ENCODE results near the gene INPP4B. TPM values are rescaled to one million over a fixed set of nuclear protein-coding genes. Genes with fewer than 3 reads are reported as not detected.

INPP4B gene
- total and polyA plus RNA-seq, 7 donors: 1.5 to 16.8 (median 9.5) TPM

- 45 to 54% (median 53%) methylated on average over 4 of the region's 4 CpGs for WGBS, 3 donors
- peaks cover 34% of the 10 kb centered on the region for H3K4me1 ChIP-seq
These were observed 494.1 kb downstream of the INPP4B start for GRCh38 chr4:142351958-142352357.

GRCh38 chr4:142350871-142351270 lies 495.2 kb downstream of the INPP4B start:
- Histone ChIP-seq H3K4me3 (no peak overlapping the region), H3K27me3 (ENCODE audit: insufficient read depth in 3 of 3, low read length in 2 of 3) (no peaks in the 10 kb centered on the region), H3K4me1 (peaks cover 34% of the 10 kb centered on the region), H3K36me3 (ENCODE audit: insufficient read depth in 1 of 2, low read depth in 1 of 2) (no peaks in the 10 kb centered on the region), H3K27ac (peak overlapping the region; percentile 23), H3K9me3 (no peaks in the 10 kb centered on the region)
- no peak for TF ChIP-seq CTCF (IDR thresholded peaks at IDR 0.05)
- DNase-seq (no peak), ATAC-seq (peak; percentile 60 to 83 (median 71))
- intact Hi-C loops (cut with DNase I): loop anchor here in 1 of 2 donors (5.0 to 10.0 kb wide), 2 partner anchors 56 to 364 kb away; no protein-coding TSS in a partner anchor

More at GRCh38 chr4:142351958-142352357, 494.1 kb downstream of the INPP4B start:
- DNase-seq (no peak), ATAC-seq (no peak)
- intact Hi-C loops (cut with DNase I): loop anchor here in 1 of 2 donors (2.0 to 10.0 kb wide), 3 partner anchors 55 to 493 kb away; no protein-coding TSS in a partner anchor
- no peak for TF ChIP-seq CTCF (IDR thresholded peaks at IDR 0.05)
- peak overlapping the region; percentile 23 for H3K4me3 ChIP-seq
- H3K27ac ChIP-seq: peak overlapping the region; percentile 23
- no peaks in the 10 kb centered on the region for H3K27me3 ChIP-seq (ENCODE audit: insufficient read depth in 3 of 3, low read length in 2 of 3)
- H3K9me3 ChIP-seq: no peaks in the 10 kb centered on the region
- no peaks in the 10 kb centered on the region for H3K36me3 ChIP-seq (ENCODE audit: insufficient read depth in 1 of 2, low read depth in 1 of 2)

- Histone ChIP-seq H3K36me3 (ENCODE audit: insufficient read depth in 1 of 2, low read depth in 1 of 2) (no peaks in the 10 kb centered on the region), H3K4me3 (no peak overlapping the region), H3K27me3 (ENCODE audit: insufficient read depth in 3 of 3, low read length in 2 of 3) (no peaks in the 10 kb centered on the region), H3K9me3 (no peaks in the 10 kb centered on the region), H3K4me1 (peaks cover 28% of the 10 kb centered on the region), H3K27ac (no peak overlapping the region)
- TF ChIP-seq CTCF (IDR thresholded peaks at IDR 0.05): no peak
- DNase-seq: no peak
- no peak for ATAC-seq
- intact Hi-C loops (cut with DNase I): no loop called here
- 43 to 62% (median 59%) methylated on average over 1 of the region's 1 CpG for WGBS, 3 donors
These were observed 497.5 kb downstream of the INPP4B start for GRCh38 chr4:142348613-142349021.

GRCh38 chr4:142347241-142347640 lies 498.9 kb downstream of the INPP4B start:
- intact Hi-C loops (cut with DNase I): no loop called here
- TF ChIP-seq CTCF (IDR thresholded peaks at IDR 0.05): no peak
- H3K4me3 ChIP-seq: no peak overlapping the region
- no peaks in the 10 kb centered on the region for H3K9me3 ChIP-seq
- DNase-seq (no peak), ATAC-seq (no peak)
- no peaks in the 10 kb centered on the region for H3K27me3 ChIP-seq (ENCODE audit: insufficient read depth in 3 of 3, low read length in 2 of 3)
- no peak overlapping the region for H3K27ac ChIP-seq
- peaks cover 17% of the 10 kb centered on the region for H3K4me1 ChIP-seq
- H3K36me3 ChIP-seq (ENCODE audit: insufficient read depth in 1 of 2, low read depth in 1 of 2): no peaks in the 10 kb centered on the region

GRCh38 chr4:142345924-142346323 lies 500.2 kb downstream of the INPP4B start:
- H3K4me3 ChIP-seq: no peak overlapping the region
- 55 to 72% (median 67%) methylated on average over 2 of the region's 2 CpGs for WGBS, 3 donors
- ATAC-seq (no peak), DNase-seq (no peak)
- intact Hi-C loops (cut with DNase I): no loop called here
- H3K9me3 ChIP-seq: no peaks in the 10 kb centered on the region
- H3K27ac ChIP-seq: no peak overlapping the region
- H3K27me3 ChIP-seq (ENCODE audit: insufficient read depth in 3 of 3, low read length in 2 of 3): no peaks in the 10 kb centered on the region
- H3K36me3 ChIP-seq (ENCODE audit: insufficient read depth in 1 of 2, low read depth in 1 of 2): no peaks in the 10 kb centered on the region
- no peak for TF ChIP-seq CTCF (IDR thresholded peaks at IDR 0.05)
- peaks cover 5% of the 10 kb centered on the region for H3K4me1 ChIP-seq

Measured in psoas muscle (tissue), 8 donors.